ENCODE measurements around the gene TAAR6. TPM values are rescaled to one million over a fixed set of nuclear protein-coding genes. Genes with fewer than 3 reads are reported as not detected.

The TAAR6 gene, protein sequence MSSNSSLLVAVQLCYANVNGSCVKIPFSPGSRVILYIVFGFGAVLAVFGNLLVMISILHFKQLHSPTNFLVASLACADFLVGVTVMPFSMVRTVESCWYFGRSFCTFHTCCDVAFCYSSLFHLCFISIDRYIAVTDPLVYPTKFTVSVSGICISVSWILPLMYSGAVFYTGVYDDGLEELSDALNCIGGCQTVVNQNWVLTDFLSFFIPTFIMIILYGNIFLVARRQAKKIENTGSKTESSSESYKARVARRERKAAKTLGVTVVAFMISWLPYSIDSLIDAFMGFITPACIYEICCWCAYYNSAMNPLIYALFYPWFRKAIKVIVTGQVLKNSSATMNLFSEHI
- not detected in 5 replicates for total RNA-seq (2022; extraction: Qiagen RNA extraction; ENCODE audit: low read depth)

DNA sequence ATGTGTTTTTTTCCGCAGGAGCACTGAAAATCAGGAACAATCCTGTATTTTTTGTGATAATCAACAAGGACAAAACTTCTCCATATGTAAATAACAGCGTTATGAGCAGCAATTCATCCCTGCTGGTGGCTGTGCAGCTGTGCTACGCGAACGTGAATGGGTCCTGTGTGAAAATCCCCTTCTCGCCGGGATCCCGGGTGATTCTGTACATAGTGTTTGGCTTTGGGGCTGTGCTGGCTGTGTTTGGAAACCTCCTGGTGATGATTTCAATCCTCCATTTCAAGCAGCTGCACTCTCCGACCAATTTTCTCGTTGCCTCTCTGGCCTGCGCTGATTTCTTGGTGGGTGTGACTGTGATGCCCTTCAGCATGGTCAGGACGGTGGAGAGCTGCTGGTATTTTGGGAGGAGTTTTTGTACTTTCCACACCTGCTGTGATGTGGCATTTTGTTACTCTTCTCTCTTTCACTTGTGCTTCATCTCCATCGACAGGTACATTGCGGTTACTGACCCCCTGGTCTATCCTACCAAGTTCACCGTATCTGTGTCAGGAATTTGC is at the start of gene TAAR6:
Gene TAAR6 (plus strand): TSS at position 102 of the 557 bp plus-strand sequence. CDS start 0 bp downstream, at position 102.

DNA sequence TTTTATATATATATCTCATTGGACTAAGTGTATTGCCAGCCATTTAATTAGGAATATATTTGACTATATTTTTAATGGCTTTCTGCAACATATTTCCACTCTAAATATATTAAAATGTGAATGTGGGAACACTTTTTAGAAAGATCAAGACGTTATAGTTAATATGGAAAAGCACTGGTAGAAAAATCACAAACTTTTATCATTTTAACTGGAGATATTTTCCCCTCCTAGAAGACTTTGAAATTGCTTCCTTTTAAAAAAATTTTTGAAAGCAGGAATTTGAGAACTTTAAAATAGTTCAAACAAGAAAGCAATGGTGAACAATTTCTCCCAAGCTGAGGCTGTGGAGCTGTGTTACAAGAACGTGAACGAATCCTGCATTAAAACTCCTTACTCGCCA is 32.1 kb upstream of the TAAR6 start, which contains the start of gene TAAR9:
Gene TAAR9 (plus strand): TSS at position 301 of the 400 bp plus-strand sequence. CDS start 13 bp downstream, at position 314.

DNA sequence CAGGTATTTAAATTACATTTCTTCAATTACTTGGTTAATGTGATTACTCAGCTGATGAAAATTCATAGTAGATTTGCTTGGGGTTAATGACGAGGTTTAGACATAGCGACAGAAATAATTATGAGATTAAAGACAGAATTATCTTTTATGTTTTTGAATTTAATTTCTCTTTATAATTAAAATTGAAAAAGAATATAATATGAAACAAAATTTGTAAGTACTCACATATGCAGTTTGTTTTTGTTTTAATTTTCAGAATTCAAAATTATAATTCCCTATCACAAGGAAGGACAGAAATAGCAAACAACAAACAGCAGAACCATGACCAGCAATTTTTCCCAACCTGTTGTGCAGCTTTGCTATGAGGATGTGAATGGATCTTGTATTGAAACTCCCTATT is 17.8 kb upstream of the TAAR6 start, which contains the start of gene TAAR8:
Gene TAAR8 (plus strand): TSS at position 301 of the 400 bp plus-strand sequence. CDS start 21 bp downstream, at position 322.

DNA sequence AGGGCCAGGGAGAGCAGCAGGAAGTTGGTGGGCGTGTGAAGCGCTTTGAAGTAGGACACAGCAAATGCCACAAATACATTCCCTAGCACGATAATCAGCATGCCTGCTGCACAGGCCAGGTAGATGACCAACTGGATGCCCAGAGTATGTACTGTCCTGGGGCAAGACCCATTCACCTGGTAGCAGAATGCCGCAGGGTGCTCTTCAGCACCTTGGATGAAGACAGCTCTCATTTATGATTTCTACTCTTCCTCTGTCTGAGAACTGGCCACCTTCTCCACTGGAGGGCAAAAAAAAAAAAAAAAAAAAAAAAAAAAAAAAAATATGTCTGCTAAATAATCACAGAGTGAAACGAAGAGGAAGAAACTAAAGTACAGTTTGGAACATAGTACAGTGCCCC is 19.3 kb downstream of the TAAR6 start, which contains the start of gene TAAR5:
Gene TAAR5 (minus strand): TSS at position 288 of the 400 bp plus-strand sequence. CDS start 55 bp downstream, at position 233.

Other genes starting within 250 kb of the TAAR6 start
- 1.5 to 2.1 TPM (median 2.0 TPM) in 5 replicates for gene MOXD1, start 168.8 kb upstream of the TAAR6 start, total RNA-seq (2022; extraction: Qiagen RNA extraction; ENCODE audit: low read depth)
- 21.7 to 26.7 TPM (median 23.2 TPM) in 5 replicates for gene STX7, start 57.2 kb upstream of the TAAR6 start, total RNA-seq (2022; extraction: Qiagen RNA extraction; ENCODE audit: low read depth)
- not detected in 5 replicates for gene TAAR9, start 32.0 kb upstream of the TAAR6 start, total RNA-seq (2022; extraction: Qiagen RNA extraction; ENCODE audit: low read depth)
- not detected in 5 replicates for gene TAAR8, start 17.6 kb upstream of the TAAR6 start, total RNA-seq (2022; extraction: Qiagen RNA extraction; ENCODE audit: low read depth)
- gene TAAR5, start 19.4 kb downstream of the TAAR6 start, total RNA-seq (2022; extraction: Qiagen RNA extraction; ENCODE audit: low read depth), result not detected in 5 replicates
- gene TAAR2, start 54.0 kb downstream of the TAAR6 start, total RNA-seq (2022; extraction: Qiagen RNA extraction; ENCODE audit: low read depth), result not detected in 5 replicates
- not detected in 5 replicates for gene TAAR1, start 88.9 kb downstream of the TAAR6 start, total RNA-seq (2022; extraction: Qiagen RNA extraction; ENCODE audit: low read depth)
- 0.04 to 0.09 TPM (median 0.07 TPM) in 5 replicates for gene VNN1, start 143.7 kb downstream of the TAAR6 start, total RNA-seq (2022; extraction: Qiagen RNA extraction; ENCODE audit: low read depth)
- gene VNN2, start 187.6 kb downstream of the TAAR6 start, total RNA-seq (2022; extraction: Qiagen RNA extraction; ENCODE audit: low read depth), result not detected in 5 replicates
- gene SLC18B1, start 228.3 kb downstream of the TAAR6 start, total RNA-seq (2022; extraction: Qiagen RNA extraction; ENCODE audit: low read depth), result 4.1 to 6.7 TPM (median 4.5 TPM) in 5 replicates
- 1,728 to 2,126 TPM (median 1,928 TPM) in 5 replicates for gene RPS12, start 244.2 kb downstream of the TAAR6 start, total RNA-seq (2022; extraction: Qiagen RNA extraction; ENCODE audit: low read depth)